ENCODE measurements around the gene WNT8B. TPM values are rescaled to one million over a fixed set of nuclear protein-coding genes. Genes with fewer than 3 reads are reported as not detected.

The WNT8B gene
- total and polyA plus RNA-seq, 2 experiments from 2014 or later, result not detected

DNA sequence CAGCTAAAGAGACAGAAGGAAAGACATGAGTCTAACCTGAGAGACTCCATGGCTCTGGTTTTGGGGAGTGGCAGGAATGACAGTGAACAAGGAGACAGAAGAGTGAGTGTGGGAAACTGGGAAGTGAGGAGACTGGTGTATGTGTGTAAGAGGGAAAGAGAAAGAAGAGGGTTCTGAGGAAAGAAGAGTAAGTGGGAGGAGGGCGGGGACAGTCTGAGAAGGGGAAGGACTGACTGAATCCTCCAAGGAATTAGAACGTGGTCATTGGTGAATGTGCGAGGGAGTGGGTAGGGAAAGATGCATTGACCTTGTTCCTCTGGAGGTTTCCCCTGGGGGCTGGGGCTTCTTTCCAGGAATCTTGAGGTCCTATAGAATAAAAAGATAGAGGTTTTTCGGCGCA is 26.6 kb downstream of the WNT8B start:
- peaks cover 3% of the 10 kb centered on the region; the same call in 1 of the 2 replicates for H3K27me3 ChIP-seq (replicated peaks; ENCODE audit: insufficient read depth)
- H3K9me3 ChIP-seq (ENCODE audit: low read depth), result no peaks in the 10 kb centered on the region
- no peaks in the 10 kb centered on the region for H3K4me1 ChIP-seq (ENCODE audit: insufficient read depth)
- H3F3A ChIP-seq (ENCODE audit: insufficient read depth), result no peaks in the 10 kb centered on the region
- H3K79me2 ChIP-seq (ENCODE audit: insufficient read depth), result no peaks in the 10 kb centered on the region
- H3K4me3 ChIP-seq, result no peak overlapping the region
- H3K36me3 ChIP-seq (ENCODE audit: low read depth), result no peaks in the 10 kb centered on the region
- no peaks in the 10 kb centered on the region for H3K9me2 ChIP-seq (ENCODE audit: insufficient read depth)
- no peaks in the 10 kb centered on the region for H4K20me1 ChIP-seq (ENCODE audit: insufficient read depth)
- in situ Hi-C loops (cut with MboI), result no loop called here
- TF ChIP-seq EZH2 (IDR thresholded peaks at IDR 0.05; ENCODE audit: insufficient read depth, poor library complexity, severe bottlenecking), result no peak
- TF ChIP-seq EZH2phosphoT487 (IDR thresholded peaks at IDR 0.05; ENCODE audit: insufficient read depth, low read depth), result no peak
- no peak overlapping the region for H3K4me2 ChIP-seq (ENCODE audit: unreplicated experiment)
- DNase-seq, result no peak
- WGBS, 2 experiments (ENCODE audit: low coverage in 1 of 2, low lambda C conversion rate in 2 of 2, missing lambda C conversion rate in 2 of 2), result 76 to 85% methylated on average over 5 of the region's 5 CpGs
- H3K27ac ChIP-seq, result no peak overlapping the region
- no peak overlapping the region for H3K9ac ChIP-seq
- no peak overlapping the region for H2AFZ ChIP-seq

DNA sequence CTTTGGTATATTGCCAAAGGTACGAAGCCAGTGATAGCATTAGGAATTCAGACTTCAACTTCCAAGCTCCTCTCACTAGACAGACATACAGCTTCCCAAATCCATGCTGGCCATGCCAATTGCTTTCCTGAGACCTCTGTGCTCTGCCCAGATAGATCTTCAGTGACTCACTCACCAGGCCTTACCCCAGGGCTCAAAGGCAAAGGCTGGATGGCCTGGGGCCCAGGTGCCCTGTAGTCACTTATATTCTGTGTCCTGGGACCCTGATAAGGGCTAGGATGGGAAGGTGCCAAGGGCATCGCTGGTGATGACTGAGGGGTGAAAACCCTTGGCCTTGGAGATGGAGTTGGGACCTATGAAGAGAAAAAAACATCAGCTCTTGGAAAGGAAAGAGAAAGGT is 27.7 kb downstream of the WNT8B start:
- Histone ChIP-seq H3K27me3 (replicated peaks; ENCODE audit: insufficient read depth) (no peaks in the 10 kb centered on the region), H2AFZ (no peak overlapping the region), H3K79me2 (ENCODE audit: insufficient read depth) (no peaks in the 10 kb centered on the region), H3K4me3 (no peak overlapping the region), H3K9me2 (ENCODE audit: insufficient read depth) (no peaks in the 10 kb centered on the region), H3K4me1 (ENCODE audit: insufficient read depth) (no peaks in the 10 kb centered on the region), H3K4me2 (ENCODE audit: unreplicated experiment) (no peak overlapping the region), H3K27ac (no peak overlapping the region), H3K9me3 (ENCODE audit: low read depth) (no peaks in the 10 kb centered on the region), H3K36me3 (ENCODE audit: low read depth) (no peaks in the 10 kb centered on the region), H3K9ac (no peak overlapping the region), H3F3A (ENCODE audit: insufficient read depth) (no peaks in the 10 kb centered on the region), H4K20me1 (ENCODE audit: insufficient read depth) (no peaks in the 10 kb centered on the region)
- WGBS, 2 experiments (ENCODE audit: low coverage in 1 of 2, low lambda C conversion rate in 2 of 2, missing lambda C conversion rate in 2 of 2), result 91 to 95% methylated on average over 2 of the region's 2 CpGs
- DNase-seq, result no peak
- no peak for TF ChIP-seq EZH2phosphoT487 (IDR thresholded peaks at IDR 0.05; ENCODE audit: insufficient read depth, low read depth)
- TF ChIP-seq EZH2 (IDR thresholded peaks at IDR 0.05; ENCODE audit: insufficient read depth, poor library complexity, severe bottlenecking), result no peak
- in situ Hi-C loops (cut with MboI), result no loop called here

DNA sequence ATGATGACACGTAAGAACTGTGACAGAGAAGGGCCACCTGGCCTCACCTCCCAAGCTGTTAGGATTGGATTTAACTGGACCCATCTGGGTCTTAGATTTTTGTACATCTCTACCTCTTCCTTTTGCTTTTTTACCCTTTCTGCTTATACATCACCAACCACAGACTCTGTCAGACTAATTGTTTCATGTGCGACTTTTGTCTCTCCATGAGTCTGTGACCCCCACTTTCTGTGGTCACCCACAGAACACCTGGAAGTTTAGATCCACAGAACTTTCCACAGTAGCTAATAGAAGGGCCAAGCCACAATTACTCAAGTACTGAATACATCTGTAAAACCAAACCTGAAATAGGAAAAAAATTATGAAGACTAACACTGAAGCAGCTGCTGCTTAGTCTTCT is 33.8 kb downstream of the WNT8B start:
- H2AFZ ChIP-seq, result no peak overlapping the region
- H3K4me1 ChIP-seq (ENCODE audit: insufficient read depth), result peaks cover 1% of the 10 kb centered on the region; the same call in 1 of the 2 replicates
- in situ Hi-C loops (cut with MboI), result no loop called here

DNA sequence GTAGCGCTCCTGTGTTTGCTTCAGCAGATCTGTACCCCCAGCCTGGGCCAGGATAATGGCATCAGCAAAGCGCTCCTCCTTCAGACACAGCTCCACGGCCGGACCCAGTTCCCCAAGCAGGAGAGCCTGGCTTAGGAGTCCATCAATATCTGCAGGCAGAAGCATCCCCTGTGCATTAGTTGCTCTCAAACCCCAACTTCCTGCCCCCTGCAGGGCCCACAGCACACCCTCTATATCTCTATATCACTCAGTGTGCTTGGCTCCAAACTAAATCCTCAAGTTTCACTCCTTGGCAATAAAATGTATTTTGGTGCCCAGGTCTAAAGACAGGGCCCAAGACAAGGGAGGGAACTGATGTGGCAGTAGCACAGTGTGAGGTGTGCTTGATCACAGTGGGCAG is 35.2 kb downstream of the WNT8B start:
- H3K27ac ChIP-seq, result no peak overlapping the region
- 89 to 95% methylated on average over 4 of the region's 4 CpGs for WGBS, 2 experiments (ENCODE audit: low coverage in 1 of 2, low lambda C conversion rate in 2 of 2, missing lambda C conversion rate in 2 of 2)
- H4K20me1 ChIP-seq (ENCODE audit: insufficient read depth), result no peaks in the 10 kb centered on the region
- peaks cover 4% of the 10 kb centered on the region; the same call in 1 of the 2 replicates for H3K4me1 ChIP-seq (ENCODE audit: insufficient read depth)
- no peak for DNase-seq
- TF ChIP-seq EZH2 (IDR thresholded peaks at IDR 0.05; ENCODE audit: insufficient read depth, poor library complexity, severe bottlenecking), result no peak
- no peak for TF ChIP-seq EZH2phosphoT487 (IDR thresholded peaks at IDR 0.05; ENCODE audit: insufficient read depth, low read depth)
- H3K4me2 ChIP-seq (ENCODE audit: unreplicated experiment), result no peak overlapping the region
- no peaks in the 10 kb centered on the region for H3K36me3 ChIP-seq (ENCODE audit: low read depth)
- in situ Hi-C loops (cut with MboI), result no loop called here
- no peak overlapping the region for H3K4me3 ChIP-seq
- H3K79me2 ChIP-seq (ENCODE audit: insufficient read depth), result no peaks in the 10 kb centered on the region
- H3K9me2 ChIP-seq (ENCODE audit: insufficient read depth), result no peaks in the 10 kb centered on the region
- no peak overlapping the region for H2AFZ ChIP-seq
- H3K9ac ChIP-seq, result no peak overlapping the region
- H3F3A ChIP-seq (ENCODE audit: insufficient read depth), result no peaks in the 10 kb centered on the region
- H3K9me3 ChIP-seq (ENCODE audit: low read depth), result no peaks in the 10 kb centered on the region
- H3K27me3 ChIP-seq (replicated peaks; ENCODE audit: insufficient read depth), result no peaks in the 10 kb centered on the region

More for the DNA sequence above, 33.8 kb downstream of the WNT8B start:
- no peak overlapping the region for H3K4me3 ChIP-seq
- H3K79me2 ChIP-seq (ENCODE audit: insufficient read depth), result no peaks in the 10 kb centered on the region
- H3K27me3 ChIP-seq (replicated peaks; ENCODE audit: insufficient read depth), result no peaks in the 10 kb centered on the region
- no peaks in the 10 kb centered on the region for H3K9me3 ChIP-seq (ENCODE audit: low read depth)
- no peaks in the 10 kb centered on the region for H3K36me3 ChIP-seq (ENCODE audit: low read depth)
- H3K9me2 ChIP-seq (ENCODE audit: insufficient read depth), result no peaks in the 10 kb centered on the region
- no peak for TF ChIP-seq EZH2 (IDR thresholded peaks at IDR 0.05; ENCODE audit: insufficient read depth, poor library complexity, severe bottlenecking)
- TF ChIP-seq EZH2phosphoT487 (IDR thresholded peaks at IDR 0.05; ENCODE audit: insufficient read depth, low read depth), result no peak
- DNase-seq, result no peak
- H3K4me2 ChIP-seq (ENCODE audit: unreplicated experiment), result no peak overlapping the region
- 84 to 92% methylated on average over 2 of the region's 2 CpGs for WGBS, 2 experiments (ENCODE audit: low coverage in 1 of 2, low lambda C conversion rate in 2 of 2, missing lambda C conversion rate in 2 of 2)
- H3F3A ChIP-seq (ENCODE audit: insufficient read depth), result no peaks in the 10 kb centered on the region
- H3K27ac ChIP-seq, result no peak overlapping the region
- H4K20me1 ChIP-seq (ENCODE audit: insufficient read depth), result no peaks in the 10 kb centered on the region
- no peak overlapping the region for H3K9ac ChIP-seq

DNA sequence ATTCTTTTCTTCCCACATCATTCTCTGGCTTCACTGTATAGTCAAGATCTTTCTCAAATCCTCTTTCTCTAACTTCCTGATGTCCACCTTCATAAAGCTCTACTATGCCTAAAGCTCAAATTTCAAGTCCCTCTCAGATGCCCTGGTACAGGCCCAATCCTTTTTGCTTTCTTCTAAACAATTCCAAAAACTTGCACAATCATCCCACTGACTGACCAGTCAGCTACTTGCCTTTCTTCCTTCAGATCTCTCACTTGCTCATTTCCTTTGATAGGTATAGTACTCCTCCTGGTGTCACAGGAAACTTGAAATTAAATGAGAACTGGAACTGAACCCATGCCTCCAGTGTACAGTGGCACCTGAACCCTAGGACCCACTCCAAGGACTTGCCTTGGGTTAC is 38.6 kb downstream of the WNT8B start:
- Histone ChIP-seq H3K27me3 (replicated peaks; ENCODE audit: insufficient read depth) (no peaks in the 10 kb centered on the region), H3K9me2 (ENCODE audit: insufficient read depth) (no peaks in the 10 kb centered on the region), H3K36me3 (ENCODE audit: low read depth) (no peaks in the 10 kb centered on the region), H3K4me1 (ENCODE audit: insufficient read depth) (peaks cover 22% of the 10 kb centered on the region), H4K20me1 (ENCODE audit: insufficient read depth) (no peaks in the 10 kb centered on the region), H2AFZ (no peak overlapping the region), H3K9ac (no peak overlapping the region), H3F3A (ENCODE audit: insufficient read depth) (peaks cover 13% of the 10 kb centered on the region), H3K9me3 (ENCODE audit: low read depth) (no peaks in the 10 kb centered on the region), H3K4me2 (ENCODE audit: unreplicated experiment) (no peak overlapping the region), H3K4me3 (no peak overlapping the region), H3K27ac (no peak overlapping the region), H3K79me2 (ENCODE audit: insufficient read depth) (no peaks in the 10 kb centered on the region)
- no peak for TF ChIP-seq EZH2phosphoT487 (IDR thresholded peaks at IDR 0.05; ENCODE audit: insufficient read depth, low read depth)
- in situ Hi-C loops (cut with MboI), result no loop called here
- peak; percentile 37 for DNase-seq
